ENCODE data around the gene PANK2. TPM values are rescaled to one million over a fixed set of nuclear protein-coding genes. Genes with fewer than 3 reads are reported as not detected.

Gene PANK2
- total and polyA plus RNA-seq, 2 experiments from 2014 or later = 24.1 to 33.4 TPM

DNA sequence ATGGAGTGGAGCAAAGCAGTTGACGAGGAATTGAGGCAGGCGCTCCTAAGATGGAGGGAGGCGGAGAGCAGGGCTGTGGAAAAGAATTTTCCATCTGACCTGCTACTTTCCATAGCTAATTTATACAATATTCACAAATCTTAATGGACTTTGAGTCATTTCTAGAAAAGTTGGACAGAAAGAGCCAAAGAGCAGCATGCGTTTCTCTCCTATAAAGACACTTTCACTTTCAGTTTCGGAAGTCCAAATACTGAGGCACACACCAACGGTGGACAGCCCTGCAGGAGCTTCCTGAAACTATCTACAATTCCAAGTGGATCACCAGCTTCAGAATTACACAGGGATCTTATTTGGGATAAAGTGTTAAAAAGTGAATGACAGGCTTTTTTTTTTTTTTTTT lies 43.5 kb downstream of the PANK2 start:
- Histone ChIP-seq H3K9me3 (ENCODE audit: low read depth) (no peaks in the 10 kb centered on the region), H3K27ac (no peak overlapping the region), H3K27me3 (no peaks in the 10 kb centered on the region), H3K4me1 (ENCODE audit: low read depth) (peaks cover 30% of the 10 kb centered on the region), H3K4me3 (no peak overlapping the region), H3K36me3 (peaks cover 5% of the 10 kb centered on the region)
- TF ChIP-seq, protein P1, sequence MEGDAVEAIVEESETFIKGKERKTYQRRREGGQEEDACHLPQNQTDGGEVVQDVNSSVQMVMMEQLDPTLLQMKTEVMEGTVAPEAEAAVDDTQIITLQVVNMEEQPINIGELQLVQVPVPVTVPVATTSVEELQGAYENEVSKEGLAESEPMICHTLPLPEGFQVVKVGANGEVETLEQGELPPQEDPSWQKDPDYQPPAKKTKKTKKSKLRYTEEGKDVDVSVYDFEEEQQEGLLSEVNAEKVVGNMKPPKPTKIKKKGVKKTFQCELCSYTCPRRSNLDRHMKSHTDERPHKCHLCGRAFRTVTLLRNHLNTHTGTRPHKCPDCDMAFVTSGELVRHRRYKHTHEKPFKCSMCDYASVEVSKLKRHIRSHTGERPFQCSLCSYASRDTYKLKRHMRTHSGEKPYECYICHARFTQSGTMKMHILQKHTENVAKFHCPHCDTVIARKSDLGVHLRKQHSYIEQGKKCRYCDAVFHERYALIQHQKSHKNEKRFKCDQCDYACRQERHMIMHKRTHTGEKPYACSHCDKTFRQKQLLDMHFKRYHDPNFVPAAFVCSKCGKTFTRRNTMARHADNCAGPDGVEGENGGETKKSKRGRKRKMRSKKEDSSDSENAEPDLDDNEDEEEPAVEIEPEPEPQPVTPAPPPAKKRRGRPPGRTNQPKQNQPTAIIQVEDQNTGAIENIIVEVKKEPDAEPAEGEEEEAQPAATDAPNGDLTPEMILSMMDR (IDR thresholded peaks at IDR 0.05; ENCODE audit: low read depth, low read length) = no peak
- DNase-seq (ENCODE audit: low read depth in 1 of 2, low spot score in 1 of 2) = no peak

DNA sequence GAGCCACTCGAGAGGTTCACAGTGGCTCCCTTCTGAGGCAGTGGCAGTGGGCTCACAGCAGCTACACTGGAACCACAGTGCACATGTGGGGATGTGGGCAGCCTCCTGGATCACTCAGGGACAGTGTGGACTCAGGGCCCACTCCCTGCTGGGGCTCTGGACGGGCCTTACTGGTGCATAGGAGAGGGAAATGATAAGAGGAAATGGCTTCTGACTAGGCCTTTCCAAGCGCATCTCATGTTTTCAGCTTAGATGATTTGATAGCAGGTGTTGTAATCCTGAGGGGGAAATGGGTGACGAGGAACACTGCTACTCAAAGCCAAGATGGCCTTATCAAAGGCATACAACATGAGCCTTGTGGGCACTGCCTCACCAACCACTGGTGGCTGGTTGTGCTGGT lies 44.0 kb downstream of the PANK2 start:
- H3K4me3 ChIP-seq = no peak overlapping the region
- no peak overlapping the region for H3K27ac ChIP-seq
- TF ChIP-seq, protein P1 (IDR thresholded peaks at IDR 0.05; ENCODE audit: low read depth, low read length) = no peak
- H3K9me3 ChIP-seq (ENCODE audit: low read depth) = no peaks in the 10 kb centered on the region
- H3K4me1 ChIP-seq (ENCODE audit: low read depth) = peaks cover 25% of the 10 kb centered on the region
- no peaks in the 10 kb centered on the region for H3K27me3 ChIP-seq
- no peak for DNase-seq (ENCODE audit: low read depth in 1 of 2, low spot score in 1 of 2)
- peaks cover 5% of the 10 kb centered on the region for H3K36me3 ChIP-seq

DNA sequence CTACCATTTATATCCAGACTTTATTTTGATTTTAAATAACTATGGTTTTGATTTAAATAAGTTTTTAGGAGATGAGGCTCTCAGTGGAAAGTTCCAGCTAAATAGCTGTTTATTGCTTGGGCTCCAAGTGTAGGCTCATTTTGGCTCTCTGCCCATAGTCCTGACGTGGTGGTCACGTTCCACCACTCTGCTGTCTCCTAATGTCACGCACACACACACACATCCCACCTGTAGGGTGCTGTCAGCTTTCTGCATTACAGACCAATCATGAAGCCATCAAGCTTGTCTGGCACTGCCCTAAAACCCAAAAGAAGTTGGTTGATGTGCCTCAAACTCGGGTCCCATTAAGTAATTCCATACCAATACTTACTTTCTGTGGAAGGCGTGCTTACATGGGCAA lies 45.4 kb downstream of the PANK2 start:
- Histone ChIP-seq H3K27ac (peak overlapping the region; percentile 68), H3K27me3 (no peaks in the 10 kb centered on the region), H3K4me3 (no peak overlapping the region), H3K9me3 (ENCODE audit: low read depth) (no peaks in the 10 kb centered on the region), H3K4me1 (ENCODE audit: low read depth) (peaks cover 25% of the 10 kb centered on the region), H3K36me3 (peaks cover 5% of the 10 kb centered on the region)
- DNase-seq (ENCODE audit: low read depth in 1 of 2, low spot score in 1 of 2) = no peak
- TF ChIP-seq, protein P1 (IDR thresholded peaks at IDR 0.05; ENCODE audit: low read depth, low read length) = no peak

DNA sequence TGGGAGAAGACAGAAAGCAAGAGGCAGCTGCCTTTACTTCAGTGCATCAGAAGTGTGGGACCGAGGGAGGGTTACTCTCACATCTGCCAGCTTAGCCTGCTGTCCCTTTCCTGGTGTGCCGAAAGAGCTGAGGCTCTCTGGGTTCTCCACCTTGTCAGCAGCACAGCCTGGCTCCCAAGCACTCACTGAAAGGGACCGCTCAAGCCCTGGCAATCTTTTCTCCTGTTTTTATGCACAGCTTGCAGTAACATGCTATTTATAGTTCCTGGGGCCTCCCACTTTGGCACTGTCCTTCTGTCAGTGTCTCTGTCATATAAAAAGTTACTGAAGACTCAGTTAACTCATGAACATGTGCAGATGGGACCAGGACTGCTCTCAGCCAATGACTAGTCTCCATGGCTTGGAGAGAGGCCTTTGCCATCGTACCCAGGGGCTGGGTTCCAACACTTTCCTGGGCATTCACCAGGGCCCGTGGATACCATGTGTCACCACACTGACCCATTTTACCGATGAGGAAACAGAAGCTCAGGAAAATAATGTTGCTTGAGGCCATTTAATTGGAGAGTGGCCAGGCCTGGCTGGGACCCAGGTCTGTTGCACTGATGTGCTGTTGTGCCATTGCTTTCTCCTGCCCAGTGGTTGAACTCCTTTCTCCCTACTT lies 46.2 kb downstream of the PANK2 start:
- H3K9me3 ChIP-seq (ENCODE audit: low read depth) = no peaks in the 10 kb centered on the region
- H3K36me3 ChIP-seq = peaks cover 5% of the 10 kb centered on the region
- H3K4me3 ChIP-seq = no peak overlapping the region
- H3K27ac ChIP-seq = peak overlapping the region; percentile 68
- H3K4me1 ChIP-seq (ENCODE audit: low read depth) = peaks cover 25% of the 10 kb centered on the region
- TF ChIP-seq, protein P1 (IDR thresholded peaks at IDR 0.05; ENCODE audit: low read depth, low read length) = no peak
- H3K27me3 ChIP-seq = no peaks in the 10 kb centered on the region
- peak in 1 of 2 donors; percentile 60 for DNase-seq (ENCODE audit: low read depth in 1 of 2, low spot score in 1 of 2)

DNA sequence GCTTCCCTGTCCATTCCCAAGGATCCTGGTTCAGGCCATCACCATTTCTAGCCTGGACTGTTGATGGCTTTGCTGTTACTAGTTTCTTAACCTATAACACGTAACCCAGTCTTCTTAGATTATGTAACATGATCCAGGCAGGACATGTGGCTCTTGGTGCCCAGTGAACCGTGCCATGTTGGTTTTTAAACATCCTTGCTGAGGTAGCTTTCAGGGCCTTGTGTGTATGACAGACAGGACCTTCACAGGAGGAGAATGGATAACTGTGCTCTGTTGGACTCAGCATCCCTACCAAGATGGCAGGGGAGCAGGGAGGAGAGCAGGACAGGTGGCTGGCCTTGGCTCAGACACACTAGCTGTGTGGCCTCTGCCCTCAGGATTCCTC lies 46.8 kb downstream of the PANK2 start:
- H3K27ac ChIP-seq = peak overlapping the region; percentile 68

More for the DNA sequence above, 46.8 kb downstream of the PANK2 start:
- TF ChIP-seq, protein P1 (IDR thresholded peaks at IDR 0.05; ENCODE audit: low read depth, low read length) = no peak
- DNase-seq (ENCODE audit: low read depth in 1 of 2, low spot score in 1 of 2) = no peak
- Histone ChIP-seq H3K4me1 (ENCODE audit: low read depth) (peaks cover 23% of the 10 kb centered on the region), H3K9me3 (ENCODE audit: low read depth) (no peaks in the 10 kb centered on the region), H3K4me3 (no peak overlapping the region), H3K27me3 (no peaks in the 10 kb centered on the region), H3K36me3 (peaks cover 5% of the 10 kb centered on the region)

Data from cardiac muscle cell (in vitro differentiated cells and primary cell).